Measurements from ENCODE around the gene SMARCA4. TPM values are rescaled to one million over a fixed set of nuclear protein-coding genes. Genes with fewer than 3 reads are reported as not detected.

SMARCA4 gene
- total RNA-seq = 59.2 and 62.4 TPM in 2 replicates

GRCh38 chr19:10960314-10961072, at the start of gene SMARCA4:
Gene SMARCA4, plus strand, starts transcription at chr19:10961030. Its CDS starts 23,122 bp downstream, at chr19:10984152.

DNA sequence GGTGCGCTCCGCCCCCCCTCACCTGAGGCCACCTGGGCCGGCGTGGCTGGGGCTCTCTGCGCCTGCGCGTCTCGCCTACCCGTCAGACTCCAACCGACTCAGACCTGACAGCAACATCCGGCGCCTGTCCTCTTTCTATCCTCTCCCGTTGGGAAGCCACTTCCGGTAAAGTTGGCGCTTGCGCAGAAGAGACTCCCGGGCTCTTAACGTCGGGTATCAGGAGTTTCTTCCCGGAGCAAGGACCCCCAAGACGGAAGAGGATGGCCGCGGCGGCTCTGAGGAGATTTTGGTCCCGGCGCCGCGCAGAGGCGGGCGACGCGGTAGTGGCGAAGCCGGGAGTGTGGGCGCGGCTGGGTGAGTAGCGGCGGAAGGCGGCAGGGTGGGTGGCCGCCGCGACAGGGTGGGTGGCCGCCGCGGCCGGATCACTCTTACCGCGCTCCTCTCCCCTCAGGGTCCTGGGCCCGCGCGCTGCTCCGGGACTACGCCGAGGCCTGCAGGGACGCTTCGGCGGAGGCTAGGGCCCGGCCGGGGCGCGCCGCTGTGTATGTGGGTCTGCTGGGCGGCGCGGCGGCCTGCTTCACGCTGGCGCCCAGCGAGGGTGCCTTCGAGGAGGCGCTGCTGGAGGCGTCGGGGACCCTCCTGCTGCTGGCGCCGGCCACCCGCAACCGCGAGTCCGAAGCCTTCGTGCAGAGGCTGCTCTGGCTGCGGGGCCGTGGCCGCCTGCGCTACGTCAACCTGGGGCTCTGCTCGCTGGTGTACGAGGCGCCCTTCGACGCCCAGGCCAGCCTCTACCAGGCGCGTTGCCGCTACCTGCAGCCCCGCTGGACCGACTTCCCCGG, 32.0 kb upstream of the SMARCA4 start, which contains the start of the genes TIMM29 and YIPF2:
Gene TIMM29, plus strand, starts transcription at position 249 of the 839 bp plus-strand sequence. Its CDS starts 12 bp downstream, at position 261.
Gene YIPF2, minus strand, starts transcription at position 77 of the 839 bp plus-strand sequence. CDS start 229 bp downstream, outside the sequence.

DNA sequence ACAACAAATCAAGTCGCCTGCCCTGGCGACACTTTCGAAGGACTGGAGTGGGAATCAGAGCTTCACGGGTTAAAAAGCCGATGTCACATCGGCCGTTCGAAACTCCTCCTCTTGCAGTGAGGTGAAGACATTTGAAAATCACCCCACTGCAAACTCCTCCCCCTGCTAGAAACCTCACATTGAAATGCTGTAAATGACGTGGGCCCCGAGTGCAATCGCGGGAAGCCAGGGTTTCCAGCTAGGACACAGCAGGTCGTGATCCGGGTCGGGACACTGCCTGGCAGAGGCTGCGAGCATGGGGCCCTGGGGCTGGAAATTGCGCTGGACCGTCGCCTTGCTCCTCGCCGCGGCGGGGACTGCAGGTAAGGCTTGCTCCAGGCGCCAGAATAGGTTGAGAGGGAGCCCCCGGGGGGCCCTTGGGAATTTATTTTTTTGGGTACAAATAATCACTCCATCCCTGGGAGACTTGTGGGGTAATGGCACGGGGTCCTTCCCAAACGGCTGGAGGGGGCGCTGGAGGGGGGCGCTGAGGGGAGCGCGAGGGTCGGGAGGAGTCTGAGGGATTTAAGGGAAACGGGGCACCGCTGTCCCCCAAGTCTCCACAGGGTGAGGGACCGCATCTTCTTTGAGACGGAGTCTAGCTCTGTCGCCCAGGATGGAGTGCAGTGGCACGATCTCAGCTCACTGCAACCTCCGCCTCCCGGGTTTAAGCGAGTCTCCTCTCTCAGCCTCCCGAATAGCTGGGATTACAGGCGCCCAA, 128.6 kb downstream of the SMARCA4 start, which contains the start of gene LDLR:
Gene LDLR, plus strand, starts transcription at position 210 of the 760 bp plus-strand sequence. Its CDS starts 86 bp downstream, at position 296.

Other genes starting within 250 kb of the SMARCA4 start
- 90.5 and 96.6 TPM in 2 replicates for gene DNM2, start 243.0 kb upstream of the SMARCA4 start, total RNA-seq
- 47.0 and 55.4 TPM in 2 replicates for gene TMED1, start 124.8 kb upstream of the SMARCA4 start, total RNA-seq
- gene C19orf38, start 112.6 kb upstream of the SMARCA4 start, total RNA-seq = 0.19 and 0.26 TPM in 2 replicates
- 18.6 and 19.5 TPM in 2 replicates for gene CARM1, start 89.5 kb upstream of the SMARCA4 start, total RNA-seq
- 116 and 130 TPM in 2 replicates for gene YIPF2, start 32.4 kb upstream of the SMARCA4 start, total RNA-seq
- gene TIMM29, start 32.2 kb upstream of the SMARCA4 start, total RNA-seq = 21.9 and 25.8 TPM in 2 replicates
- 213 and 269 TPM in 2 replicates for gene LDLR, start 128.4 kb downstream of the SMARCA4 start, total RNA-seq
- gene SPC24, start 194.8 kb downstream of the SMARCA4 start, total RNA-seq = 69.1 and 70.3 TPM in 2 replicates
- gene KANK2, start 236.5 kb downstream of the SMARCA4 start, total RNA-seq = 438 and 450 TPM in 2 replicates

All from aortic smooth muscle cell (primary cell).